Endothelial cell of umbilical vein (primary cell): Measurements from ENCODE around the gene INPP5A. TPM values are rescaled to one million over a fixed set of nuclear protein-coding genes. Genes with fewer than 3 reads are reported as not detected.
A peak's percentile ranks its signal among the peaks of the same experiment; 100 is the strongest.

Experiments
- BruUV-seq: library from RNA; stranded (reverse); fragments of 400-500 nt; replicated peaks from 2 replicates; lab custom pipeline; 2021; lab: Mats Ljungman, UMichigan
- CTCF ChIA-PET: fragments of 300-600, 350-600 bp; sonication (Branson Sonifier 250); formaldehyde crosslinking; loops from one replicate; lab custom pipeline; 2021; ENCODE audit warnings: antibody characterized with exemption, inconsistent platforms; lab: Charles Lee
- POLR2A ChIA-PET: fragments of 300-600, 350-600 bp; sonication (Branson Sonifier 250); formaldehyde crosslinking; loops from one replicate; lab custom pipeline; 2021; ENCODE audit warnings: antibody characterized with exemption, inconsistent platforms; lab: Charles Lee
- DNase-seq: peaks from one replicate; pipeline ENCODE4 v3.0.0-alpha.2; 2011; ENCODE audit warnings: low read depth, low spot score
- FAIRE-seq: peaks from 2 replicates; lab custom pipeline; 2011; peaks lifted over from hg19 to GRCh38; lab: Jason Lieb, UNC
- H2AFZ ChIP-seq: 2 replicates; pipeline ENCODE4 v1.6.0; 2012; ENCODE audit warnings: low read depth, low read length, control low read depth, inconsistent platforms
- H3K27ac ChIP-seq: 2 replicates; pipeline ENCODE4 v1.5.1; 2011; ENCODE audit warnings: low read depth, mild to moderate bottlenecking, control low read depth, low read length, moderate library complexity; ENCODE audit not compliant: insufficient read depth
- H3K27me3 ChIP-seq, 2 experiments: 2 replicates each; pipeline versions ENCODE4 v1.6.0 to v1.6.1; 2011; ENCODE audit warnings: low read length in 2 of 2, mixed read lengths in 1 of 2; ENCODE audit not compliant: control insufficient read depth in 2 of 2, insufficient read depth in 2 of 2
- H3K36me3 ChIP-seq, 2 experiments: 2 replicates in 1 of 2; 3 replicates in 1 of 2; pipeline ENCODE4 v1.5.1; 2011; ENCODE audit warnings: low read length in 2 of 2, mild to moderate bottlenecking in 1 of 2, moderate library complexity in 1 of 2; ENCODE audit not compliant: control insufficient read depth in 2 of 2, insufficient read depth in 2 of 2; ENCODE audit errors: extremely low read depth in 1 of 2
- H3K4me1 ChIP-seq: 3 replicates; pipeline ENCODE4 v1.5.1; 2011; ENCODE audit warnings: mild to moderate bottlenecking, low read length; ENCODE audit not compliant: control insufficient read depth, insufficient read depth; ENCODE audit errors: extremely low read depth
- H3K4me2 ChIP-seq: 2 replicates; pipeline ENCODE4 v1.6.1; 2011; ENCODE audit warnings: low read length, control low read depth, mixed read lengths; ENCODE audit not compliant: insufficient read depth
- H3K4me3 ChIP-seq, 3 experiments: fragments of 200-600 bp in 1 of 3; sonication (generic), shearing (Covaris generic) in 1 of 3; replicated peaks in 1 of 3; 2 replicates each; pipeline ENCODE4 v1.5.1; 2011 to 2016; ENCODE audit warnings: control low read depth in 3 of 3, low read length in 3 of 3, mild to moderate bottlenecking in 2 of 3, inconsistent platforms in 1 of 3, low read depth in 1 of 3, moderate library complexity in 1 of 3; ENCODE audit not compliant: insufficient read depth in 1 of 3
- H3K79me2 ChIP-seq: 2 replicates; pipeline ENCODE4 v1.6.0; 2012; ENCODE audit warnings: low read length, inconsistent platforms; ENCODE audit not compliant: control insufficient read depth, insufficient read depth
- H3K9ac ChIP-seq: replicated peaks from 2 replicates; pipeline ENCODE3; 2011; ENCODE audit warnings: low read length, control low read depth; ENCODE audit not compliant: insufficient read depth; ENCODE audit errors: extremely low read depth
- H3K9me1 ChIP-seq: replicated peaks from 3 replicates; pipeline ENCODE4 v1.6.0; 2011; ENCODE audit warnings: mild to moderate bottlenecking, low read length; ENCODE audit not compliant: control insufficient read depth, insufficient read depth; ENCODE audit errors: extremely low read depth
- H3K9me3 ChIP-seq: replicated peaks from 2 replicates; pipeline ENCODE4 v1.5.1; 2012; ENCODE audit warnings: low read length, inconsistent platforms; ENCODE audit not compliant: control insufficient read depth, insufficient read depth
- H4K20me1 ChIP-seq: replicated peaks from 2 replicates; pipeline ENCODE3; 2011; ENCODE audit warnings: mild to moderate bottlenecking, low read length; ENCODE audit not compliant: control insufficient read depth, insufficient read depth; ENCODE audit errors: extremely low read depth
- JUN ChIP-seq: IDR thresholded peaks from 2 replicates; pipeline ENCODE4 v1.6.1; 2011; ENCODE audit warnings: borderline replicate concordance, low read depth; ENCODE audit not compliant: insufficient read length, insufficient read depth
- POLR2A ChIP-seq: IDR thresholded peaks from 2 replicates; pipeline ENCODE4 v1.6.1; 2012; ENCODE audit warnings: low read depth, mild to moderate bottlenecking, control low read depth, low read length
- POLR2AphosphoS5 ChIP-seq: IDR thresholded peaks from 2 replicates; pipeline ENCODE4 v1.6.1; 2012; ENCODE audit warnings: low read depth, mild to moderate bottlenecking, control low read depth, low read length, moderate library complexity; ENCODE audit not compliant: insufficient read depth
- dilution Hi-C: fragments of 300-500 bp; cut with MboI; formaldehyde crosslinking; loops from one replicate; pipeline ENCODE4 v1.15.0; 2019; ENCODE audit warnings: low sequenced_read_pairs; ENCODE audit not compliant: extremely low pct_ligation_motif_present
- intact Hi-C: fragments of 100-400 bp; cut with micrococcal nuclease; formaldehyde crosslinking; loops from one replicate; pipeline ENCODE4 v1.10.0; 2022
- polyA plus RNA-seq, 4 experiments: library from polyadenylated mRNA; depleted of rRNA in 3 of 4; stranded (reverse) in 3 of 4; unstranded in 1 of 4; fragments of >200 nt; gene quantifications; 2 replicates each; pipeline versions ENCODE4 v1.2.1 to v1.2.3, GENCODE V29; 2011 to 2012; ENCODE audit warnings: missing spikeins in 1 of 4
- total RNA-seq: library from RNA; stranded (reverse); gene quantifications from 2 replicates; pipeline ENCODE4 v1.2.3, GENCODE V29; 2021
- TF ChIP-seq, protein P1 (sequence below), 2 donors: IDR thresholded peaks; 1 replicate in 1 of 2; 2 replicates in 1 of 2; pipeline ENCODE4 v1.5.1; 2011; ENCODE audit warnings: low read length in 2 of 2, mild to moderate bottlenecking in 2 of 2, moderate library complexity in 2 of 2, control low read depth in 1 of 2, inconsistent platforms in 1 of 2, low read depth in 1 of 2; ENCODE audit not compliant: insufficient read depth in 1 of 2; ENCODE audit errors: extremely low read depth in 1 of 2

The INPP5A gene
- total and polyA plus RNA-seq, 2 donors (not counting 3 experiments of a cell fraction or from before 2014, with no cell fraction given) = 22.9 to 33.2 TPM

DNA sequence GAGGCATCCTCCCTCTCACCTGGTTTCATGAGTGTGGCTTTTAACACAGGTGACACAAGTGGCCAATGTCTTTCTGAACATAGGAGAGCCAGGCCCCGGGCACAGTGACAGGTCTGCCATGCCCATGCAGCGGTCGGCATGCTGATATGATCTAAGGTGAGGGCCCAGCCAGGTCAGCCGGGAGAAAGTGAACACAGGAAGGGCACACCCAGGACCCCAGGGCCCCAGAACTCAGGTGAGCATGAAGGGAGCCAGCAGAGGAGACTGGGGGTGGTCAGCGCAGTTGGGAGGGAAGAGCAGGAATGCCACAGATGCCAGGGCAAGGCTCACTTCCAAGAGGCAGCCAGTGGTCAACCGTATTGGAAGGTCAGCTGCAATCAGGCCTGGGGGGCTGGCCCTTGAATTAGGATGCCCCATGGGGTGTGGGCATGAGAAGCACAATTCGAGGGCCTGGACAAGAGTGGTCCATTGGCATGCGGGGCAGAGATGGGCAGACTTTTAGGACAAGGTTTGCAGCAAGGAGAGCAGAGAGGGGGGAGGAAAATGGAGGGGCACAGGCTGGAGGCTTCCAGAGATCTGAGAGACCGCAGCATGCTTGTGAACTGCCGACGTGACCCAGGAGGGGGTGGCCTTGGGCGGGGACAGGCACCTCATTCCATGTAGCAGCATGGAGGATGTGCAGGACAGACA is 3.9 kb upstream of the INPP5A start:
- Histone ChIP-seq H3K27me3 (peaks cover 0 to 3% of the 10 kb centered on the region in 2 experiments), H4K20me1 (no peaks in the 10 kb centered on the region), H3K27ac (no peak overlapping the region), H3K79me2 (peaks cover 8% of the 10 kb centered on the region), H3K9ac (no peak overlapping the region), H2AFZ (no peak overlapping the region), H3K9me3 (no peaks in the 10 kb centered on the region), H3K4me1 (peaks cover 12% of the 10 kb centered on the region), H3K36me3 (no peaks in the 10 kb centered on the region), H3K4me3 (no peak overlapping the region), H3K9me1 (no peaks in the 10 kb centered on the region), H3K4me2 (no peak overlapping the region)
- no peak for FAIRE-seq
- dilution Hi-C loops = no loop called here
- TF ChIP-seq POLR2AphosphoS5 (no peak), POLR2A (no peak), JUN (no peak)
- intact Hi-C loops = no loop called here
- no peak for DNase-seq
- CTCF ChIA-PET = no interaction called here
- POLR2A ChIA-PET = no interaction called here
- no TSS peak for BruUV-seq

GRCh38 chr10:132534391-132535064 is 3.1 kb upstream of the INPP5A start:
- Histone ChIP-seq H4K20me1 (no peaks in the 10 kb centered on the region), H3K9me3 (no peaks in the 10 kb centered on the region), H3K4me2 (no peak overlapping the region), H3K79me2 (peaks cover 10% of the 10 kb centered on the region), H3K27ac (no peak overlapping the region), H3K36me3 (no peaks in the 10 kb centered on the region), H2AFZ (no peak overlapping the region), H3K27me3 (peaks cover 0 to 3% of the 10 kb centered on the region in 2 experiments), H3K4me1 (peaks cover 20% of the 10 kb centered on the region), H3K4me3 (no peak overlapping the region), H3K9ac (no peak overlapping the region), H3K9me1 (no peaks in the 10 kb centered on the region)
- TF ChIP-seq, protein P1, sequence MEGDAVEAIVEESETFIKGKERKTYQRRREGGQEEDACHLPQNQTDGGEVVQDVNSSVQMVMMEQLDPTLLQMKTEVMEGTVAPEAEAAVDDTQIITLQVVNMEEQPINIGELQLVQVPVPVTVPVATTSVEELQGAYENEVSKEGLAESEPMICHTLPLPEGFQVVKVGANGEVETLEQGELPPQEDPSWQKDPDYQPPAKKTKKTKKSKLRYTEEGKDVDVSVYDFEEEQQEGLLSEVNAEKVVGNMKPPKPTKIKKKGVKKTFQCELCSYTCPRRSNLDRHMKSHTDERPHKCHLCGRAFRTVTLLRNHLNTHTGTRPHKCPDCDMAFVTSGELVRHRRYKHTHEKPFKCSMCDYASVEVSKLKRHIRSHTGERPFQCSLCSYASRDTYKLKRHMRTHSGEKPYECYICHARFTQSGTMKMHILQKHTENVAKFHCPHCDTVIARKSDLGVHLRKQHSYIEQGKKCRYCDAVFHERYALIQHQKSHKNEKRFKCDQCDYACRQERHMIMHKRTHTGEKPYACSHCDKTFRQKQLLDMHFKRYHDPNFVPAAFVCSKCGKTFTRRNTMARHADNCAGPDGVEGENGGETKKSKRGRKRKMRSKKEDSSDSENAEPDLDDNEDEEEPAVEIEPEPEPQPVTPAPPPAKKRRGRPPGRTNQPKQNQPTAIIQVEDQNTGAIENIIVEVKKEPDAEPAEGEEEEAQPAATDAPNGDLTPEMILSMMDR (IDR thresholded peaks at IDR 0.05; ENCODE audit: extremely low read depth in 1 of 2, insufficient read depth in 1 of 2, low read depth in 1 of 2, low read length in 2 of 2) = no peak
- peak; percentile 39 for TF ChIP-seq JUN
- ChIA-PET CTCF (no interaction called here), POLR2A (no interaction called here)
- intact Hi-C loops = no loop called here
- dilution Hi-C loops = no loop called here
- DNase-seq = no peak
- BruUV-seq = no TSS peak
- FAIRE-seq = no peak
